Measurements from ENCODE around the gene CPNE8.

CPNE8 gene

DNA sequence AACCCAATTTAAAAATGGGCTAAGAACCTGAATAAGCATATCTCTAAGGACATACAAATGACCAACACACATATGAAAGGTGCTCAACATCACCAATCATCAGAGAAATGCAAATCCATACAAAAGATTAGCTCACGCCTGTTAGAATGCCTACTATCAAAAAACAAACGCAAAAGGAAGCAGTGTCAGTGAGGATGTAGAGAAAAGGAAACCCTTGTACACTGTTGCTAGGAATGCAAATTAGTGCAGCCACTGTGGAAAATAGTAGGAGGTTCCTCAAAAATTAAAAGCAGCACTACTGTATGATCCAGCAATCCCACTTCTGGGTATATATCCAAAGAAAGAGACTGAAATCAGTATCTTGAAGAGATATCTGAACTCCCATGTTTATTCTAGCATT, 133.0 kb downstream of the CPNE8 start:
- intact Hi-C loops (cut with DNase I; ENCODE audit: low total_unique reads), result no loop called here
- no peak for DNase-seq
- Histone ChIP-seq H3K4me1 (no peaks in the 10 kb centered on the region), H3K27ac (no peak overlapping the region), H3K27me3 (no peaks in the 10 kb centered on the region), H3K36me3 (peaks cover 0 to 6% (median 0%) of the 10 kb centered on the region in 3 donors), H3K9me3 (no peaks in the 10 kb centered on the region), H3K4me3 (no peak overlapping the region)
- TF ChIP-seq, protein P1, sequence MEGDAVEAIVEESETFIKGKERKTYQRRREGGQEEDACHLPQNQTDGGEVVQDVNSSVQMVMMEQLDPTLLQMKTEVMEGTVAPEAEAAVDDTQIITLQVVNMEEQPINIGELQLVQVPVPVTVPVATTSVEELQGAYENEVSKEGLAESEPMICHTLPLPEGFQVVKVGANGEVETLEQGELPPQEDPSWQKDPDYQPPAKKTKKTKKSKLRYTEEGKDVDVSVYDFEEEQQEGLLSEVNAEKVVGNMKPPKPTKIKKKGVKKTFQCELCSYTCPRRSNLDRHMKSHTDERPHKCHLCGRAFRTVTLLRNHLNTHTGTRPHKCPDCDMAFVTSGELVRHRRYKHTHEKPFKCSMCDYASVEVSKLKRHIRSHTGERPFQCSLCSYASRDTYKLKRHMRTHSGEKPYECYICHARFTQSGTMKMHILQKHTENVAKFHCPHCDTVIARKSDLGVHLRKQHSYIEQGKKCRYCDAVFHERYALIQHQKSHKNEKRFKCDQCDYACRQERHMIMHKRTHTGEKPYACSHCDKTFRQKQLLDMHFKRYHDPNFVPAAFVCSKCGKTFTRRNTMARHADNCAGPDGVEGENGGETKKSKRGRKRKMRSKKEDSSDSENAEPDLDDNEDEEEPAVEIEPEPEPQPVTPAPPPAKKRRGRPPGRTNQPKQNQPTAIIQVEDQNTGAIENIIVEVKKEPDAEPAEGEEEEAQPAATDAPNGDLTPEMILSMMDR (IDR thresholded peaks at IDR 0.05), result no peak

DNA sequence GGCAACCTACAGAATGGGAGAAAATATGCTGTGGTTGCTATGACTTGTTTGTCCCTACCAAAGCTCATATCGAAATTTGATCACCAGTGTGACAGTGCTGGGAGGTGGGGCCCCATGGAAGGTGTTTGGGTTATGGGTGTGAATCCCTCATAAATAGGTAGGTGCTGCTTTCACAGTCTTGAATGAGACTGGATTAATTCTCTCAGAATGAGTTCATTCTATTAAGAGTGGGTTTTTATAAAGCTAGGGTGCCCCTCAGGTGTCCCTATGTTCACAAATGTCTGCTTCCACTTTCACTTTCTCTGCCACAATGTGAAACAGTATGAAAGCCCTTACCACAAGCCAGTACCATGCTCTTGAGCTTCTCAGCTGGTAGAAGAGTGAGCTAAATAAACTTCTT, 133.5 kb downstream of the CPNE8 start:
- TF ChIP-seq, protein P1 (IDR thresholded peaks at IDR 0.05), result no peak
- H3K9me3 ChIP-seq, result no peaks in the 10 kb centered on the region
- no peaks in the 10 kb centered on the region for H3K4me1 ChIP-seq
- no peak overlapping the region for H3K4me3 ChIP-seq
- DNase-seq, result no peak
- H3K36me3 ChIP-seq, result peaks cover 0 to 6% (median 0%) of the 10 kb centered on the region in 3 donors
- H3K27me3 ChIP-seq, result no peaks in the 10 kb centered on the region
- no peak overlapping the region for H3K27ac ChIP-seq
- intact Hi-C loops (cut with DNase I; ENCODE audit: low total_unique reads), result no loop called here

DNA sequence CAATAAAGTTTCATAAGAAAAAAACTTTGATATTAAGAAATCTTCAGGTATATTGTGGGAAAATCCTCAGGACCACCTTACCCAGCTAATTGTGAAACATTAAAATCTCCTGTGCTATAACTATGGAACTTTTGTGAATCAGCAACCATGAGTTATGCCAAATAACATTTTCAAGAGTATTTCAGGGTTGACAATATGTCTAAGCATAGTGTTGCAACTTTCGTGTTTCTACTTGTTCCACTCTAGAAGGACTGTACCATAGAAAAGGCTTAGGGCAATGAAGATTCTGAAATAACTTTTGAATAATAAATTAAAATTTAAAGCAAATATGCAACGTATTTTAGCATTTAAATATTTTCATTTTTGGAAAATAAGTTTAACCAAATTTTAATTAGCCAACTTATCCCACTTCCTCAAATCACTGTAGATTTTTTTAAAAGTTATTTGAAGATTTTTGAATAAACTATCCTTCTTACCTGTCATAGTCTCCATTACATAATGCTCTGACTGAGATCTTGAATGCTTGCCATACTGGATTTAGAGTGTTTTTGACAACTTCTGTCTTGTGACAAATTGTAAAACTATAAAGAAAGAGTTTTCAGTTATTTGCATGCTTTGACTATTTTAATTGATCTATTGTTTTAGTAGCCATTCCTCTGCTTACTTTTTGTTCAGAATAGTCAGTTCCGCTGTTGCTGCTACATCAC, 143.6 kb downstream of the CPNE8 start:
- H3K4me3 ChIP-seq, result no peak overlapping the region
- peaks cover 0 to 10% (median 0%) of the 10 kb centered on the region in 3 donors for H3K36me3 ChIP-seq
- DNase-seq, result no peak
- no peaks in the 10 kb centered on the region for H3K9me3 ChIP-seq
- H3K4me1 ChIP-seq, result no peaks in the 10 kb centered on the region
- TF ChIP-seq, protein P1 (IDR thresholded peaks at IDR 0.05), result no peak
- no peaks in the 10 kb centered on the region for H3K27me3 ChIP-seq
- no peak overlapping the region for H3K27ac ChIP-seq
- intact Hi-C loops (cut with DNase I; ENCODE audit: low total_unique reads), result no loop called here

DNA sequence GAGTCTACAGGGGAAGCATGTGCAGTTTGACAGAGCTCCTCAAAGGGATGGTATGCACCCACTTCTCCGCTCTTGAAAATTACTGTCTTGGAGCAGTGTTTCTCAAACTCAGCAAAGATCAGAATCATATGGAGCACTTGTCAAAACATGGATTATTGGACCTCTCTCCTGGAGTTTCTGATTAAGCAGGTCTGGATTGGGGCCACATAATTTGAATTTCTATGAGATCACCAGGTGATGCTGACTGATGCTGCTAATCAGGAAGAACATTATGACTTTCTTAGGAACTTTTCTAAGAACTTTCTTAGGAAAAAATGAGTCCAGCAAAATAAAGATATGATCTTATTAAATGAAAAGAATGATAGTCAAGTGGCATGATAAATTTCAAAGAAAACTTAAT, 144.3 kb downstream of the CPNE8 start:
- H3K36me3 ChIP-seq, result peaks cover 0 to 10% (median 0%) of the 10 kb centered on the region in 3 donors
- H3K27me3 ChIP-seq, result no peaks in the 10 kb centered on the region
- TF ChIP-seq, protein P1 (IDR thresholded peaks at IDR 0.05), result no peak
- intact Hi-C loops (cut with DNase I; ENCODE audit: low total_unique reads), result no loop called here
- H3K4me1 ChIP-seq, result no peaks in the 10 kb centered on the region
- H3K9me3 ChIP-seq, result no peaks in the 10 kb centered on the region
- no peak for DNase-seq
- H3K4me3 ChIP-seq, result no peak overlapping the region
- no peak overlapping the region for H3K27ac ChIP-seq

DNA sequence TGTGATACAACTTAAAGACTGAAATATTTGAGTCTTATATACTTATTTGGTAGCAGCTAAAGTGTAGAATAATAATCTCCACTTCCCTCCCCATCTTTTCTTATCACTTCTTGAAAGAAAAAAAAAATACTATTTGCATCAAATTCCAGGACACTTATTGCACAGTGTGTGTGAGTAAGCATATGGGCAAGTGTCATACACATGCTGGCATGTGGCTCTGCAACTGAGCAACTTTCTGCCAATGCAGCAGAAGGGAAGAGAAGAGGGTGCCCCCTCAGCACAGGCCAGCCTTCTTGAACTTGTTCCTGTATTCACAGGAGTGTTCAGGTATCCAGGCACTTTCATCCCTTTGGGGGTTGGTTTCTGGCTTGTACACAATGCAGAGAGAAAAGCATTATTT, 145.8 kb downstream of the CPNE8 start:
- TF ChIP-seq, protein P1 (IDR thresholded peaks at IDR 0.05), result no peak
- DNase-seq, result no peak
- intact Hi-C loops (cut with DNase I; ENCODE audit: low total_unique reads), result no loop called here
- Histone ChIP-seq H3K4me3 (no peak overlapping the region), H3K4me1 (no peaks in the 10 kb centered on the region), H3K27me3 (no peaks in the 10 kb centered on the region), H3K9me3 (no peaks in the 10 kb centered on the region), H3K27ac (no peak overlapping the region), H3K36me3 (peaks cover 0 to 10% (median 0%) of the 10 kb centered on the region in 3 donors)

Data from tibial artery (tissue), 4 donors.